K562 (cell line): ENCODE data around the gene SGSH. TPM values are rescaled to one million over a fixed set of nuclear protein-coding genes. Genes with fewer than 3 reads are reported as not detected.

Source experiments
- ATAC-seq: fragments of 200-7000 bp; cut with Tn5 transposase; 3 replicates; pipeline ENCODE4 v1.9.1; 2020; ENCODE audit warnings: moderate library complexity
- BruUV-seq: library from RNA; stranded (reverse); fragments of 400-500 nt; replicated peaks from 2 replicates; lab custom pipeline; 2021; lab: Mats Ljungman, UMichigan
- CTCF ChIA-PET: fragments of 300-600 bp; formaldehyde crosslinking; extraction: SDS; loops from one replicate; lab custom pipeline; 2021; ENCODE audit warnings: low intra/inter-chr PET ratio; lab: Yijun Ruan, JAX
- POLR2A ChIA-PET: fragments of 300-600, 350-650 bp; sonication (Branson Sonifier 250); formaldehyde crosslinking; extraction: SDS; loops from one replicate; lab custom pipeline; 2021; ENCODE audit warnings: antibody characterized with exemption, inconsistent platforms; lab: Yijun Ruan, JAX
- DNase-seq, 4 experiments: peaks; one replicate each; pipeline versions ENCODE4 v3.0.0 to v3.0.0-alpha.2; 2011 to 2018; ENCODE audit warnings: low spot score in 3 of 4, mixed read lengths in 3 of 4; ENCODE audit errors: extremely low read depth in 1 of 4
- FAIRE-seq: peaks from 2 replicates; lab custom pipeline; 2011; peaks lifted over from hg19 to GRCh38; lab: Jason Lieb, UNC
- H2AFZ ChIP-seq: 2 replicates; pipeline ENCODE4 v1.6.0; 2011; ENCODE audit warnings: low read depth, low read length, control low read depth, inconsistent platforms
- H3K27ac ChIP-seq: fragments of 200-600 bp; 3 replicates; pipeline ENCODE4 v1.8.0; 2011; ENCODE audit warnings: low read depth, mild to moderate bottlenecking, control low read depth, inconsistent platforms, low read length, moderate library complexity, mixed read lengths; ENCODE audit errors: extremely low read depth
- H3K27me3 ChIP-seq, 2 experiments: fragments of 300-600 bp in 1 of 2; 2 replicates in 1 of 2; 3 replicates in 1 of 2; pipeline versions ENCODE4 v1.6.0 to v1.8.0; 2011; ENCODE audit warnings: inconsistent platforms in 2 of 2, low read length in 2 of 2, mild to moderate bottlenecking in 1 of 2, mixed read lengths in 1 of 2, moderate library complexity in 1 of 2; ENCODE audit not compliant: control insufficient read depth in 2 of 2, insufficient read depth in 2 of 2
- H3K36me3 ChIP-seq: fragments of 300-600 bp; 3 replicates; pipeline ENCODE4 v1.8.0; 2011; ENCODE audit warnings: mild to moderate bottlenecking, low read length, inconsistent platforms; ENCODE audit not compliant: control insufficient read depth, insufficient read depth
- H3K4me1 ChIP-seq, 2 experiments: fragments of 200-600 bp in 1 of 2; replicated peaks in 1 of 2; 2 replicates in 1 of 2; 3 replicates in 1 of 2; pipeline versions ENCODE4 v1.5.1 to v1.8.0; 2011; ENCODE audit warnings: inconsistent platforms in 2 of 2, low read length in 2 of 2, mild to moderate bottlenecking in 1 of 2, mixed read lengths in 1 of 2, moderate library complexity in 1 of 2; ENCODE audit not compliant: control insufficient read depth in 2 of 2, insufficient read depth in 2 of 2
- H3K4me2 ChIP-seq: 2 replicates; pipeline ENCODE4 v1.6.1; 2011; ENCODE audit warnings: low read length, control low read depth, inconsistent platforms, mixed read lengths; ENCODE audit not compliant: insufficient read depth
- H3K4me3 ChIP-seq: fragments of 200-600 bp; sonication (generic), shearing (Covaris generic); 2 replicates; pipeline ENCODE4 v1.5.1; 2016; ENCODE audit warnings: control low read depth, inconsistent platforms
- H3K79me2 ChIP-seq: fragments of 200-600 bp; 3 replicates; pipeline ENCODE4 v1.8.0; 2011; ENCODE audit warnings: low read length, inconsistent platforms; ENCODE audit not compliant: control insufficient read depth, insufficient read depth
- H3K9ac ChIP-seq, 2 experiments: 2 replicates each; pipeline versions ENCODE4 v1.6.0 to v1.6.1; 2011; ENCODE audit warnings: low read depth in 2 of 2, low read length in 2 of 2, control low read depth in 1 of 2, inconsistent platforms in 1 of 2, mild to moderate bottlenecking in 1 of 2, mixed read lengths in 1 of 2; ENCODE audit not compliant: insufficient read depth in 1 of 2
- H3K9me1 ChIP-seq: one replicate; pipeline ENCODE4 v1.6.0; 2011; ENCODE audit warnings: inconsistent platforms, mild to moderate bottlenecking, low read length, moderate library complexity; ENCODE audit not compliant: control insufficient read depth, insufficient read depth
- H3K9me3 ChIP-seq: replicated peaks from 2 replicates; pipeline ENCODE4 v1.5.1; 2011; ENCODE audit warnings: low read depth, low read length, inconsistent platforms; ENCODE audit not compliant: control insufficient read depth, insufficient read depth
- H4K20me1 ChIP-seq: replicated peaks from 2 replicates; pipeline ENCODE4 v1.6.1; 2011; ENCODE audit warnings: low read length, inconsistent platforms, mixed read lengths; ENCODE audit not compliant: control insufficient read depth, insufficient read depth
- CBFA2T2 ChIP-seq: fragments of 450-650 bp; conservative IDR thresholded peaks from 2 replicates; pipeline ENCODE4 v1.6.1; 2017; ENCODE audit warnings: mild to moderate bottlenecking
- E2F8 ChIP-seq: fragments of 450-650 bp; IDR thresholded peaks from 2 replicates; pipeline ENCODE4 v1.7.1; 2018; ENCODE audit warnings: mild to moderate bottlenecking, low read depth; ENCODE audit not compliant: partially characterized antibody
- HDGF ChIP-seq: fragments of 450-650 bp; IDR thresholded peaks from 2 replicates; pipeline ENCODE4 v1.6.1; 2016
- KLF10 ChIP-seq: fragments of 250-450 bp; sonication (Bioruptor Pico); IDR thresholded peaks from 2 replicates; pipeline ENCODE4 v1.6.1; 2021; ENCODE audit warnings: matching md5 sums
- VEZF1 ChIP-seq: fragments of 200-800 bp; sonication (Bioruptor generic); IDR thresholded peaks from 2 replicates; pipeline ENCODE4 v1.6.1; 2017; ENCODE audit warnings: missing genetic modification characterization, missing compliant biosample characterization
- ZNF408 ChIP-seq: fragments of 250-450 bp; sonication (Bioruptor Pico); IDR thresholded peaks from 2 replicates; pipeline ENCODE4 v1.4.0; 2020; ENCODE audit warnings: low read depth, mild to moderate bottlenecking, moderate library complexity
- WGBS: fragments of 100-300 bp; shearing (Covaris generic); methylation state at CpG from one replicate; pipeline ENCODE4 v1.1.6; 2016; ENCODE audit warnings: low coverage, mixed read lengths; ENCODE audit not compliant: insufficient coverage; ENCODE audit errors: missing lambda C conversion rate; 5-methylcytosine and 5-hydroxymethylcytosine counted together
- in situ Hi-C: fragments of 300-500 bp; cut with MboI; formaldehyde crosslinking; loops from 4 replicates; pipeline ENCODE4 v1.15.0; 2018; ENCODE audit warnings: inconsistent platforms, mixed read lengths
- intact Hi-C: fragments of 100-400 bp; cut with micrococcal nuclease; formaldehyde crosslinking; loops from 2 replicates; pipeline ENCODE4 v1.14.2; 2022
- polyA plus RNA-seq, 8 experiments: library from polyadenylated mRNA; depleted of rRNA in 4 of 8; stranded (reverse) in 5 of 8; unstranded in 3 of 8; fragments of >200 nt; fragmentation: Nextera tagmentation in 2 of 8; fragmentation: Illumina TruSeq in 1 of 8; extraction: Ambion mirVana in 2 of 8; extraction: Trizol in 1 of 8; gene quantifications; 2 replicates each; pipeline versions ENCODE4 v1.2.1 to v1.2.3, GENCODE V29; 2011 to 2014; ENCODE audit warnings: inconsistent platforms in 1 of 8, missing spikeins in 1 of 8
- total RNA-seq, 7 experiments: library from RNA; depleted of rRNA in 6 of 7; stranded (reverse); fragments of >200 nt in 6 of 7; fragmentation: Illumina TruSeq in 2 of 7; extraction: Trizol in 2 of 7; gene quantifications; 2 replicates each; pipeline versions ENCODE4 v1.2.1 to v1.2.3, GENCODE V29; 2011 to 2021; ENCODE audit warnings: low replicate concordance in 1 of 7

SGSH gene
- total and polyA plus RNA-seq, 9 of the 15 experiments (the other 6 are each of a cell fraction or from before 2014, with no cell fraction given): 0.25 to 15.7 (median 4.9) TPM

- no peaks in the 10 kb centered on the region for H3K36me3 ChIP-seq
- no peak overlapping the region for H3K4me3 ChIP-seq
- intact Hi-C loops: loop anchor here (5.0 kb wide), 1 partner anchor 108 kb away; no protein-coding TSS in a partner anchor
- peaks cover 0 to 31% of the 10 kb centered on the region in 2 experiments; a peak in 3 of 5 replicates for H3K4me1 ChIP-seq
- H3K9me1 ChIP-seq: no peaks in the 10 kb centered on the region
- CTCF ChIA-PET: no interaction called here
- no peak for DNase-seq
- H3K27ac ChIP-seq: no peak overlapping the region
- ATAC-seq: no peak
- no peaks in the 10 kb centered on the region; the same call in 1 of the 2 replicates for H3K9me3 ChIP-seq
- H4K20me1 ChIP-seq: no peaks in the 10 kb centered on the region
- no peak overlapping the region for H3K4me2 ChIP-seq
- BruUV-seq: no TSS peak
- no peak overlapping the region for H2AFZ ChIP-seq
- POLR2A ChIA-PET: interaction anchor here (0.6 to 1.3 kb wide), 4 partner anchors 10 to 109 kb away, joined by 4 to 5 read pairs (median 4); no protein-coding TSS in a partner anchor
- no peak overlapping the region for H3K9ac ChIP-seq
- in situ Hi-C loops: loop anchor here (10.0 kb wide), 1 partner anchor 794 kb away; no protein-coding TSS in a partner anchor
- no peak for FAIRE-seq
- peaks cover 78 to 100% of the 10 kb centered on the region in 2 experiments for H3K27me3 ChIP-seq
- no peaks in the 10 kb centered on the region for H3K79me2 ChIP-seq
- 10% methylated on average over 7 of the region's 10 CpGs for WGBS
- no peak for TF ChIP-seq CBFA2T2
- TF ChIP-seq KLF10 (CRISPR knock-in tag): no peak
- TF ChIP-seq VEZF1 (CRISPR knock-in tag): no peak
- no peak for TF ChIP-seq ZNF408 (CRISPR knock-in tag)
- no peak for TF ChIP-seq E2F8
- no peak for TF ChIP-seq HDGF
Measured at GRCh38 chr17:80190716-80191115, 29.4 kb downstream of the SGSH start.
